GM18526 (cell line): ENCODE measurements around the gene MAPRE2.

Experiments used
- POLR2A ChIP-seq: IDR thresholded peaks from 3 replicates; pipeline ENCODE4 v1.6.1; 2011; ENCODE audit not compliant: insufficient read length; ENCODE audit errors: extremely low read depth

The MAPRE2 gene

DNA sequence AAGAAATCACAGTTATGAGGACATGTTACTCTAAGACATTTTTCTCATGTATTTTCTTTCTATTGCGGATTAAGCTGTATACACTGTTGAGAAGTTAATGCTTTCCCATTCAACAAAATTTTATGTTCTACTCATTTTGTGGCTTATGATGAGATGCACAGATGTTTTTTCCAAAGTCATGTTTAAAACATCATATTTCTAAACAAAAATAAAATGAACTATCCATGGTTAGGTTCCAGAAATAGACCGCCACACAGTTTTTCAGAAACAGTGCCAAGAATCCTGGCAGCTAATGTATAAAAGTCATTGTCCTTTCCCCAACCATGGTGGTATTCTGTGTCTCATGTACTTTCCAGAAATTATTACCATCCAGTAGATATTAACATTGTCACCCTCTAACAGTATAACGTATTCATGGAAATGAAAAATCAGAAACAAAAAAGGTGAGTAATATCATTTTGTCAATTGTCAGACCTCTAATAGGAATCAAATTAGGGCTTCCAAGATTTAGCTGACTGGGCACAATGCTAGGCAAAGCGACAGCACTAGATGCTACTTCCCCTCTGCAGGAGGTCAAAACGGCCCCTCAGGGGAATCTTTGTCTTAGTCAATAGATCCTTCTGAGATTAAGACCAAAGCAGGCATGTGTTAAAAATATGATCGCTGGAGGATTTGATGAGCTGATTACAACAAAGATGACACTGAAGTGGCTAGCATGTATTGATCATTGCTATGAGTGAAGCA is 145.2 kb downstream of the MAPRE2 start:
- TF ChIP-seq POLR2A: no peak

DNA sequence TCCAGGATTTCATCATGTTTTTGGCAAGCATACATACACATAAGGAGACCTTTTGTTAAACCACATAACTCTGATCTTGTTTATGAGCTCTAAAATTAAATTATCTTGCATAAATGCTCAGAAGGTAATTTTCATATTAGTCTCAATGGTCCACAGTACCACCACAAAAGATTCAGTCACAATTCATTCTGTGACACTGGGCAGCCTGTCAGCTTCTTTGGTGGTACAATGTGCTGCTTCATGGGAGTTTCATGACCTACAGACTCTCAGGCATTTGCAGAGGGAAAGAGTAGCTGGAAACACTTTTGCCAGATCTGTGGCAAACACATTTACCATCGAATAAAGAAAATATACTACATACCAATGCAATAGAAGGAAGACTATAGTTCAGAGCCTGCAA is 148.3 kb downstream of the MAPRE2 start:
- no peak for TF ChIP-seq POLR2A

- TF ChIP-seq POLR2A: no peak
Measured at GRCh38 chr18:35190948-35191697, 149.9 kb downstream of the MAPRE2 start.

GRCh38 chr18:35191698-35192025 is 150.4 kb downstream of the MAPRE2 start:
- TF ChIP-seq POLR2A: no peak

DNA sequence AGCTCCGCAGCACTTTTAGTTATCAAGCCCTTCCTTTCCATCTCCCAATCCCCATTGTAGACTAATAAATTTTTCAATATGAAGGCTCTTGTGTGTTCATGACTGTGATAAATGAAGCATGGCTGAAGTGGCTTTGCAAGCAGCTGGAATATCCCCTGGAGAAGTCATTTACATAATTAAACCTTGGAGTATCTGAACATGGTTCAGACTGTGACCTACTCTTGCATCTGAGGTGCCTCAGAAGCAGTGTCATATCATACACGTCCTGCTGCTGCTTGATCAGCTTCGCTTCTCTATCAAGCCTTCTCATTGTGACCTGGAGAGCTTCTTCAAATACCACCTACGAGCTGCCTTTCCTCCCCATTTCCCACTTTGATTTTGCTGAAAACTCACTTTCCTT is 151.2 kb downstream of the MAPRE2 start:
- no peak for TF ChIP-seq POLR2A
